ENCODE results near the gene BSPRY.

GRCh38 chr9:113315231-113315630, 34.1 kb upstream of the BSPRY start:
- TF ChIP-seq CTCF (IDR thresholded peaks at IDR 0.05; ENCODE audit: borderline replicate concordance, extremely low read depth, low read length, poor library complexity, severe bottlenecking) (no peak), EZH2 (IDR thresholded peaks at IDR 0.05; ENCODE audit: borderline replicate concordance, low read depth, low read length, severe bottlenecking) (no peak)

Data from DND-41 (cell line).